Stimulated activated CD8-positive, alpha-beta memory T cell treated with anti-CD3 and anti-CD28 coated beads, Interleukin-12 subunit alpha, Interleukin-12 subunit beta, amount 100 ng/mL, for 1 hour (primary cell): ENCODE results near the gene PELI1.

Experiments
- DNase-seq: peaks from one replicate; pipeline ENCODE4 v3.0.0-alpha.2; 2020; ENCODE audit warnings: low read depth

Gene PELI1

GRCh38 chr2:64153811-64154210 lies 9.6 kb upstream of the PELI1 start:
- no peak for DNase-seq

GRCh38 chr2:64151476-64151875 lies 7.3 kb upstream of the PELI1 start:
- no peak for DNase-seq

- no peak for DNase-seq
Observed at GRCh38 chr2:64145714-64146113, 1.5 kb upstream of the PELI1 start.

GRCh38 chr2:64145119-64145518 lies 899 bp upstream of the PELI1 start:
- DNase-seq = no peak

- DNase-seq = no peak
Observed at GRCh38 chr2:64143169-64144056, 807 bp downstream of the PELI1 start.

- DNase-seq = no peak
Observed at GRCh38 chr2:64142741-64143168, 1.5 kb downstream of the PELI1 start.

- no peak for DNase-seq
Observed at GRCh38 chr2:64141674-64142405, 2.4 kb downstream of the PELI1 start.

GRCh38 chr2:64140665-64141200 lies 3.5 kb downstream of the PELI1 start:
- no peak for DNase-seq

- DNase-seq = no peak
Observed at GRCh38 chr2:64139956-64140355, 4.3 kb downstream of the PELI1 start.

- no peak for DNase-seq
Observed at GRCh38 chr2:64137996-64138395, 6.2 kb downstream of the PELI1 start.

GRCh38 chr2:64137567-64137966 lies 6.7 kb downstream of the PELI1 start:
- no peak for DNase-seq

- DNase-seq = no peak
Observed at GRCh38 chr2:64135421-64135820, 8.8 kb downstream of the PELI1 start.

GRCh38 chr2:64134813-64135212 lies 9.4 kb downstream of the PELI1 start:
- no peak for DNase-seq

- DNase-seq = no peak
Observed at GRCh38 chr2:64133828-64134227, 10.4 kb downstream of the PELI1 start.

- DNase-seq = no peak
Observed at GRCh38 chr2:64133354-64133753, 10.9 kb downstream of the PELI1 start.

GRCh38 chr2:64130333-64130732 lies 13.9 kb downstream of the PELI1 start:
- no peak for DNase-seq

GRCh38 chr2:64128943-64129391 lies 15.3 kb downstream of the PELI1 start:
- no peak for DNase-seq

- DNase-seq = no peak
Observed at GRCh38 chr2:64128406-64128805, 15.8 kb downstream of the PELI1 start.

- no peak for DNase-seq
Observed at GRCh38 chr2:64127119-64127518, 17.1 kb downstream of the PELI1 start.

GRCh38 chr2:64126601-64127000 lies 17.6 kb downstream of the PELI1 start:
- no peak for DNase-seq

GRCh38 chr2:64124571-64124970 lies 19.6 kb downstream of the PELI1 start:
- no peak for DNase-seq

- no peak for DNase-seq
Observed at GRCh38 chr2:64124168-64124567, 20.1 kb downstream of the PELI1 start.

- DNase-seq = no peak
Observed at GRCh38 chr2:64123740-64124139, 20.5 kb downstream of the PELI1 start.
